OCI-LY3 (cell line): Measurements from ENCODE around the gene ROR2.

Source experiments
- H2AFZ ChIP-seq: fragments of 200-600, 300-600 bp; shearing (Covaris generic); 2 replicates; pipeline ENCODE4 v1.6.0; 2014; ENCODE audit warnings: antibody characterized with exemption, low read depth, low read length
- H3K27ac ChIP-seq: fragments of 200-600, 300-600 bp; sonication (generic); 2 replicates; pipeline ENCODE4 v1.5.1; 2014; ENCODE audit warnings: mild to moderate bottlenecking, low read length, moderate library complexity, mixed read lengths
- H3K27me3 ChIP-seq: fragments of 200-600, 300-600 bp; sonication (generic); 2 replicates; pipeline ENCODE4 v1.6.1; 2014; ENCODE audit warnings: low read depth, low read length, mixed read lengths
- H3K36me3 ChIP-seq: fragments of 200-600, 300-600 bp; sonication (generic); replicated peaks from 2 replicates; pipeline ENCODE3; 2014; ENCODE audit warnings: low read depth, low read length, mixed read lengths
- H3K4me1 ChIP-seq: fragments of 300-600, 200-600 bp; sonication (generic); 2 replicates; pipeline ENCODE4 v1.6.1; 2014; ENCODE audit warnings: low read length, mixed read lengths
- H3K4me2 ChIP-seq: fragments of 200-600, 300-600 bp; sonication (generic); 2 replicates; pipeline ENCODE4 v1.6.1; 2014; ENCODE audit warnings: low read length, mixed read lengths
- H3K4me3 ChIP-seq: fragments of 300-600, 200-600 bp; sonication (generic); 2 replicates; pipeline ENCODE4 v1.5.1; 2014; ENCODE audit warnings: antibody characterized with exemption, mild to moderate bottlenecking, low read length, moderate library complexity
- H3K79me2 ChIP-seq: fragments of 300-600, 200-600 bp; shearing (Covaris generic); 2 replicates; pipeline ENCODE4 v1.6.1; 2014; ENCODE audit warnings: mild to moderate bottlenecking, low read length, mixed read lengths
- H3K9ac ChIP-seq: fragments of 300-600, 200-600 bp; shearing (Covaris generic); 2 replicates; pipeline ENCODE4 v1.6.0; 2014; ENCODE audit warnings: mild to moderate bottlenecking, low read length, moderate library complexity
- H3K9me3 ChIP-seq: fragments of 200-600, 300-600 bp; shearing (Covaris generic); 2 replicates; pipeline ENCODE4 v1.6.1; 2014; ENCODE audit warnings: low read length, mixed read lengths; ENCODE audit not compliant: insufficient read depth
- H4K20me1 ChIP-seq: fragments of 200-600, 300-600 bp; sonication (generic); 2 replicates; pipeline ENCODE4 v1.6.1; 2016; ENCODE audit warnings: low read length, mixed read lengths; ENCODE audit not compliant: insufficient read depth
- EZH2phosphoT487 ChIP-seq: fragments of 200-600 bp; shearing (Covaris generic); IDR thresholded peaks from 2 replicates; pipeline ENCODE4 v1.6.1; 2018; ENCODE audit warnings: antibody characterized with exemption, mixed run types, low read depth
- TF ChIP-seq, protein P1 (sequence below): fragments of 200-600, 300-600 bp; sonication (generic); IDR thresholded peaks from 2 replicates; pipeline ENCODE4 v1.5.1; 2014; ENCODE audit warnings: antibody characterized with exemption, low read length, low read depth

The ROR2 gene

DNA sequence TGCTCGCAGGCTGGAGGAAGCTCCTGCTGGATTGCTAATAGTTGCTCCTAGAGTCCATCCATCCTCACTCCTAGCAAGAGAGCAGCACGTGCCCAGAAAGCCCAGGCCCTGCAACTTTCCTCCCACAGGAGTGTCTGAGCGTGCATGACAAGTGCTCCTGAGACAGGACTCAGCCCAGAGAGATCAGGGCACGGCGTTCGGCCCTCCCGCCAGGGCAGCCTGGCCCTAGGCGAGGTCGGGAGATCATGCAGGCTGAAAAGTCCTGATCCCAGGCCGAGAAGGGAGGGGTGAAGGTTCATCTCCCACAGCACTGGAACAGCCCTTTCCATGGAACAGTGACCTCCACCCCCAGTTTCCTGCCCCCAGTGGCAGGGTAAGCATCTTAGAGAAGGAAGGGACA lies 94.8 kb downstream of the ROR2 start:
- Histone ChIP-seq H3K27ac (no peak overlapping the region), H3K27me3 (no peaks in the 10 kb centered on the region), H3K4me3 (no peak overlapping the region), H3K9me3 (no peaks in the 10 kb centered on the region), H3K4me2 (no peak overlapping the region), H3K9ac (no peak overlapping the region), H3K4me1 (no peaks in the 10 kb centered on the region), H3K79me2 (no peaks in the 10 kb centered on the region), H4K20me1 (no peaks in the 10 kb centered on the region), H3K36me3 (no peaks in the 10 kb centered on the region), H2AFZ (no peak overlapping the region)
- no peak for TF ChIP-seq EZH2phosphoT487
- TF ChIP-seq, protein P1, sequence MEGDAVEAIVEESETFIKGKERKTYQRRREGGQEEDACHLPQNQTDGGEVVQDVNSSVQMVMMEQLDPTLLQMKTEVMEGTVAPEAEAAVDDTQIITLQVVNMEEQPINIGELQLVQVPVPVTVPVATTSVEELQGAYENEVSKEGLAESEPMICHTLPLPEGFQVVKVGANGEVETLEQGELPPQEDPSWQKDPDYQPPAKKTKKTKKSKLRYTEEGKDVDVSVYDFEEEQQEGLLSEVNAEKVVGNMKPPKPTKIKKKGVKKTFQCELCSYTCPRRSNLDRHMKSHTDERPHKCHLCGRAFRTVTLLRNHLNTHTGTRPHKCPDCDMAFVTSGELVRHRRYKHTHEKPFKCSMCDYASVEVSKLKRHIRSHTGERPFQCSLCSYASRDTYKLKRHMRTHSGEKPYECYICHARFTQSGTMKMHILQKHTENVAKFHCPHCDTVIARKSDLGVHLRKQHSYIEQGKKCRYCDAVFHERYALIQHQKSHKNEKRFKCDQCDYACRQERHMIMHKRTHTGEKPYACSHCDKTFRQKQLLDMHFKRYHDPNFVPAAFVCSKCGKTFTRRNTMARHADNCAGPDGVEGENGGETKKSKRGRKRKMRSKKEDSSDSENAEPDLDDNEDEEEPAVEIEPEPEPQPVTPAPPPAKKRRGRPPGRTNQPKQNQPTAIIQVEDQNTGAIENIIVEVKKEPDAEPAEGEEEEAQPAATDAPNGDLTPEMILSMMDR = no peak

DNA sequence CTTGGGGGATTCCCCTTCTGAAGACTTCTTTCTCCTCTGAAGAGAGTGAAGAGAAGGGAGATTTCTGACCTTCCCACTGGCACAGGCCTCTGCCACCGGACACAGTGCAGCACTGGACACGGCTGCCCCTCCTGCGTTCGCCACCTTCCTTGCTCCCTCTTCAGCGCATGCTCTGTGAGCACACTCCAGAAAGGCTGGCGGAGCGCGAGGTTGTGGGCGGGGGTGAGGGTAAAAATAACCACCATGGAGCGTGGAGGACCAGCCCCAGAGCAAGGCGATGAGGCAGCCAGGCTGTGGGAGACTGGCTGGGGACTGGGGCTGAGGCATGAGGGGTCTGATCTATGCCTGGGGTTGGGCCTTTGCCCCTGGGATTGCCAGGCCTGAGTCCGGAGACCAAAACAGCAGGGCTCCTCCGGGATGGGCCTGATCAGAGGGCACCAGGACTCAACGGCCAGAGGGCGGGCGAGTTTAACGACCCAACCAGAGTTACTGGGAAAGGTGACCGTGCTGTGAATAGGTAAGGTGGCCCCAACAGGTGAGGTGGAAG lies 97.2 kb downstream of the ROR2 start:
- H3K4me2 ChIP-seq = no peak overlapping the region
- H3K9ac ChIP-seq = no peak overlapping the region
- no peaks in the 10 kb centered on the region for H3K27me3 ChIP-seq
- H3K9me3 ChIP-seq = no peaks in the 10 kb centered on the region
- H3K4me1 ChIP-seq = no peaks in the 10 kb centered on the region
- H3K27ac ChIP-seq = no peak overlapping the region
- no peaks in the 10 kb centered on the region for H4K20me1 ChIP-seq
- no peaks in the 10 kb centered on the region for H3K79me2 ChIP-seq
- no peak for TF ChIP-seq EZH2phosphoT487
- TF ChIP-seq, protein P1 = no peak
- H2AFZ ChIP-seq = no peak overlapping the region
- no peaks in the 10 kb centered on the region for H3K36me3 ChIP-seq
- no peak overlapping the region for H3K4me3 ChIP-seq

DNA sequence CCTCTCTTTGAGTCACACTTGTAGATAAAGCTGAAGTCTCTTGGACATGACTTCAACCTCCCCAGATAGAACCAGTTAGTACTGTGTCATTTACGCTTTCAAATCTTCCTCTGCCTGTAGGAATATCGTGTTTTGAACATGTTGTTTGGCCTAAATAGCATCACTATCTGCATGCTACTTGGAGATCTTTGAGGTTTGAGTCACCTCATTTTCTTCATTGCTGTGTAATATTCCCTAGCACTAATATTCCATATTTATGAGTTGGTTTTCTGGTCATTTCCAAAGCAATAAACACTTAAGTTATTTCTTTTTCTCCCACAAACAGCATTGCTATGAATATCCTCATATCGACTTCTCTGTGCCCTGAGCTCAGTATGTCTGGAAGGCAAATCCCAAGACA lies 100.3 kb downstream of the ROR2 start:
- H3K79me2 ChIP-seq = no peaks in the 10 kb centered on the region
- no peaks in the 10 kb centered on the region for H3K36me3 ChIP-seq
- H3K9me3 ChIP-seq = no peaks in the 10 kb centered on the region
- H3K4me2 ChIP-seq = no peak overlapping the region
- H3K27ac ChIP-seq = no peak overlapping the region
- no peaks in the 10 kb centered on the region for H3K27me3 ChIP-seq
- peaks cover 8% of the 10 kb centered on the region for H3K4me1 ChIP-seq
- H3K9ac ChIP-seq = no peak overlapping the region
- no peak overlapping the region for H2AFZ ChIP-seq
- H4K20me1 ChIP-seq = no peaks in the 10 kb centered on the region
- no peak overlapping the region for H3K4me3 ChIP-seq
- TF ChIP-seq, protein P1 = no peak

DNA sequence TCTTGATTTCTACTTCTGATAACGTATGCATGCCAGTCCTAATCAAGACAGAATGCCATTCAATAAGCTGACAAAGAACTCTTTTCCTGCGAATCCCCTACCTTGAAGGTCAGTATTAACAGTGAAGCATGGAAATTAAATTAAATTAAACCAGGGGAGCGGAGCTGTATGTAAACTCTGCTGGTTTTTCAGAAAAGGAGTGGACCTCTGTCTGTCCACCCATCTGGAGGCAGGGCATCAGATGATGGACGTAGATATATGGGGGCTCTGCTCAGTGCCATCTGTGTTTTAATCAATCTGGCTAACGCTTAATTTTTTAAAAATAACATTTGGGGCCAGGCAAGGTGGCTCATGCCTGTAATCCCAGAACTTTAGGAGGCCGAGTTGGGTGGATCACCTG lies 101.9 kb downstream of the ROR2 start:
- Histone ChIP-seq H3K4me3 (no peak overlapping the region), H3K27me3 (no peaks in the 10 kb centered on the region), H3K4me1 (peaks cover 24% of the 10 kb centered on the region), H3K27ac (no peak overlapping the region), H3K9ac (no peak overlapping the region), H4K20me1 (no peaks in the 10 kb centered on the region), H3K36me3 (no peaks in the 10 kb centered on the region), H3K9me3 (no peaks in the 10 kb centered on the region), H3K4me2 (no peak overlapping the region), H3K79me2 (no peaks in the 10 kb centered on the region), H2AFZ (no peak overlapping the region)
- TF ChIP-seq EZH2phosphoT487 = no peak
- TF ChIP-seq, protein P1 = no peak
